ENCODE measurements around the gene OTOP2. TPM values are rescaled to one million over a fixed set of nuclear protein-coding genes. Genes with fewer than 3 reads are reported as not detected.

The OTOP2 gene
- polyA plus RNA-seq, 3 donors, result 0.05 TPM; not detected in 2

DNA sequence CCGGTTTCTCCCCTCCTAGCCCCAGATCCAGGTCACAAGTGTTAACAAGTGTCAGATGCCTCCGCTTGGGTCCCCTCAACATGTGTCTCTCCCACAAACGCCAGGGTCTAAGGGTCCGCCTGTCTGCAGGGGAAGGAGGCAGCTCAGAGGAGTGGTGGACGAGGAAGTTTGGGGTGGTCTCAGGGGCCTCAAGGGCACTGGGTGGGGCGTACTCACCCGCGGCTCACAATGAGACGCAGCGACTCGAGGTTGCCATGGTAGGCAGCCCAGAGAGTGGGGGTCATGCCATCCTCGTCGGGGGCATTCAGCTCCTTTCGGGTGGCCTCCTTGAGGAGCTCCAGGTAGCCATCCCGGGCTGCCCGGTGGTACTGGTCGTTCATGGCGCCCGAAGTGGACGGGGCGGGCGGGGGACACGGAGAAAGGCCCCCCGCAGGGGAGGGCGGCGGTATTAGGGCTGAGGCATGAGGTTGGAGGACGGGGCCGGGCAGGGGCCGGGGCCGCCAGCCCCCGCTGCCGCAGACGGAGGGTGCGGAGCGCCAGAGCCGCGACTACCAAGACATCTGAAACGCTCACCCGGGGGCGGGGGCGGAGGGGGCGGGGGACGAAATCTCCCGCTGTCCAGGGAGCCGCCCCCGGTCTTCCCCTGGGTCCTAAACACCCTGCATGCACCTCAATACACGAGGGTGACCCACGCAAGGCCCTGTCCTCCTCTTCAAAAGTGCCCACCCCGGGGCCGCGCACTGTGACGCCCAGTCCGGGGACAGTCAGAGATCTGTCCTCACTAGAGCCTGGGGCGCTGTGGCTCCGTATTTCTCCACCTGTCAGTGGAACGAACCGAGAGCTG lies 1.2 kb upstream of the OTOP2 start, which contains the start of gene USH1G:
Gene USH1G (minus strand): TSS at position 562 of the 844 bp plus-strand sequence. CDS start 182 bp downstream, at position 380.
- Histone ChIP-seq H3K79me2 (ENCODE audit: insufficient read depth, low read length) (no peaks in the 10 kb centered on the region), H3K4me2 (replicated peaks; ENCODE audit: extremely low read depth, low read length, poor library complexity, severe bottlenecking) (peak within 1 kb of the TSS; percentile 88), H4K20me1 (ENCODE audit: insufficient read depth, low read length) (no peaks in the 10 kb centered on the region), H3K4me3 (replicated peaks in 1 of 3; ENCODE audit: low read depth in 2 of 3, low read length in 3 of 3) (peak within 1 kb of the TSS; percentile 8 to 75 (median 33)), H3K27ac (ENCODE audit: low read depth in 1 of 2, low read length in 2 of 2) (no peak within 1 kb of the TSS), H3K27me3 (ENCODE audit: control insufficient read depth in 2 of 2, insufficient read depth in 2 of 2, low read length in 2 of 2) (peaks cover 27 to 64% of the 10 kb centered on the region in 2 donors), H3K36me3 (replicated peaks in 1 of 2; ENCODE audit: control insufficient read depth in 1 of 2, insufficient read depth in 2 of 2, low read length in 2 of 2) (no peaks in the 10 kb centered on the region), H3K4me1 (ENCODE audit: control insufficient read depth in 1 of 2, insufficient read depth in 2 of 2, low read length in 2 of 2) (peaks cover 35 to 53% of the 10 kb centered on the region in 2 donors), H2AFZ (ENCODE audit: insufficient read depth, low read depth, low read length, poor library complexity, severe bottlenecking) (peak within 1 kb of the TSS; percentile 50), H3K9me3 (replicated peaks in 1 of 2; ENCODE audit: control insufficient read depth in 1 of 2, insufficient read depth in 1 of 2, low read length in 2 of 2) (peaks cover 0 to 7% of the 10 kb centered on the region in 2 donors), H3K9ac (ENCODE audit: insufficient read depth, low read length, poor library complexity, severe bottlenecking) (peak within 1 kb of the TSS; percentile 15)
- H3K36me3 Mint-ChIP-seq, result no peaks in the 10 kb centered on the region
- intact Hi-C loops (cut with micrococcal nuclease), result no loop called here
- H3K27ac Mint-ChIP-seq, result peak within 1 kb of the TSS in 2 of 7 donors; percentile 55 to 64
- TF ChIP-seq, protein P1, sequence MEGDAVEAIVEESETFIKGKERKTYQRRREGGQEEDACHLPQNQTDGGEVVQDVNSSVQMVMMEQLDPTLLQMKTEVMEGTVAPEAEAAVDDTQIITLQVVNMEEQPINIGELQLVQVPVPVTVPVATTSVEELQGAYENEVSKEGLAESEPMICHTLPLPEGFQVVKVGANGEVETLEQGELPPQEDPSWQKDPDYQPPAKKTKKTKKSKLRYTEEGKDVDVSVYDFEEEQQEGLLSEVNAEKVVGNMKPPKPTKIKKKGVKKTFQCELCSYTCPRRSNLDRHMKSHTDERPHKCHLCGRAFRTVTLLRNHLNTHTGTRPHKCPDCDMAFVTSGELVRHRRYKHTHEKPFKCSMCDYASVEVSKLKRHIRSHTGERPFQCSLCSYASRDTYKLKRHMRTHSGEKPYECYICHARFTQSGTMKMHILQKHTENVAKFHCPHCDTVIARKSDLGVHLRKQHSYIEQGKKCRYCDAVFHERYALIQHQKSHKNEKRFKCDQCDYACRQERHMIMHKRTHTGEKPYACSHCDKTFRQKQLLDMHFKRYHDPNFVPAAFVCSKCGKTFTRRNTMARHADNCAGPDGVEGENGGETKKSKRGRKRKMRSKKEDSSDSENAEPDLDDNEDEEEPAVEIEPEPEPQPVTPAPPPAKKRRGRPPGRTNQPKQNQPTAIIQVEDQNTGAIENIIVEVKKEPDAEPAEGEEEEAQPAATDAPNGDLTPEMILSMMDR (IDR thresholded peaks at IDR 0.05), result no peak
- peaks cover 0 to 10% (median 0%) of the 10 kb centered on the region in 7 donors for H3K9me3 Mint-ChIP-seq
- peak within 1 kb of the TSS; percentile 71 to 84 for H3K4me3 Mint-ChIP-seq
- peaks cover 62 to 81% (median 68%) of the 10 kb centered on the region in 3 donors for H3K27me3 Mint-ChIP-seq (ENCODE audit: low read depth in 3 of 3)
- no peak for DNase-seq
- WGBS (ENCODE audit: insufficient coverage), result 2% methylated on average over 44 of the region's 57 CpGs
- H3K4me1 Mint-ChIP-seq, result peaks cover 38% of the 10 kb centered on the region

DNA sequence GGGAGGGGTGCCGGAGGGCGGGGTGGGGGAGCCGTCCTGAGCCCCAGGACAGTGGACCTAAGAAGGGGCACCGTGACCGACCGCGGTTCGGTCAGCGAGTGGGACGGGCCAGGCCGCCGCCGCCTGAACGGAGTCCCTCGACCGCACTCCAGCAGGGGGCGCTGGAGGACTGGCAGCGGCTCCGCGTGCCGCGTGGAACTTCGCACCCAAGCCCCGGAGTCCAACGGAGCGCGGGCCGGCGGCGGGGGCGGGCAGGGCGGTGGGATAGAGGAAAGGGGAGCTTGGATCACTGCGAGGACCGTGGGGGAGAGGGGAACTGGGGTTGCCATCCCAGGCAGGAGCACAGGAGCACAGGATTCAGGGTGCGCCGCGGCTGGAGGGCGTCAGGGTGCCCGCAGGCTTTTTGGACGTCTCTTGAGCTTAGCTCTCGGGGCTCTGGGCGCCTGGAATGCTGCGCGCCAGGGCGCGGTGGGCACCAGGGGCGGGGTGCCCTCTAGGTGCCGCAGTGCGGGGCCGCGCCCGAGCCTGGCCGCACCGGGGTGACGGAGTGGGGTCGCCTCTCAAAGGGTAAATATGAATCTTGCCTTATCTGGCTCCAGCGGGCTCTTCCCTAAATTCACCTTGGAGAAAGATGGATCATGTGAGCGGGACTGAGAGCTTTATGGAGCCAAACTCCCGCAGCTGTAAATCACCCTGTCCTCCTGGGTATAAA lies 379 bp upstream of the OTOP2 start:
- Mint-ChIP-seq H3K27me3 (ENCODE audit: low read depth in 3 of 3) (peaks cover 64 to 84% (median 68%) of the 10 kb centered on the region in 3 donors), H3K27ac (peak overlapping the region in 2 of 7 donors; percentile 55 to 64), H3K4me1 (peaks cover 33% of the 10 kb centered on the region), H3K36me3 (no peaks in the 10 kb centered on the region), H3K4me3 (peak overlapping the region; percentile 71 to 84), H3K9me3 (peaks cover 0 to 10% (median 0%) of the 10 kb centered on the region in 7 donors)
- H3K9me3 ChIP-seq (replicated peaks in 1 of 2; ENCODE audit: control insufficient read depth in 1 of 2, insufficient read depth in 1 of 2, low read length in 2 of 2), result peaks cover 0 to 7% of the 10 kb centered on the region in 2 donors
- DNase-seq, result peak; percentile 67 to 76 (median 68)
- peaks cover 29 to 45% of the 10 kb centered on the region in 2 donors for H3K4me1 ChIP-seq (ENCODE audit: control insufficient read depth in 1 of 2, insufficient read depth in 2 of 2, low read length in 2 of 2)
- H3K27ac ChIP-seq (ENCODE audit: low read depth in 1 of 2, low read length in 2 of 2), result no peak overlapping the region
- intact Hi-C loops (cut with micrococcal nuclease), result loop anchor here (2.0 kb wide), 2 partner anchors 35 to 37 kb away; no protein-coding TSS in a partner anchor
- TF ChIP-seq, protein P1 (IDR thresholded peaks at IDR 0.05), result peak; percentile 98
- peaks cover 27 to 68% of the 10 kb centered on the region in 2 donors for H3K27me3 ChIP-seq (ENCODE audit: control insufficient read depth in 2 of 2, insufficient read depth in 2 of 2, low read length in 2 of 2)
- peak overlapping the region; percentile 88 for H3K4me2 ChIP-seq (replicated peaks; ENCODE audit: extremely low read depth, low read length, poor library complexity, severe bottlenecking)
- no peaks in the 10 kb centered on the region for H4K20me1 ChIP-seq (ENCODE audit: insufficient read depth, low read length)
- H3K4me3 ChIP-seq (replicated peaks in 1 of 3; ENCODE audit: low read depth in 2 of 3, low read length in 3 of 3), result peak overlapping the region; percentile 8 to 75 (median 33)
- no peaks in the 10 kb centered on the region for H3K79me2 ChIP-seq (ENCODE audit: insufficient read depth, low read length)
- H3K9ac ChIP-seq (ENCODE audit: insufficient read depth, low read length, poor library complexity, severe bottlenecking), result peak overlapping the region; percentile 15
- WGBS (ENCODE audit: insufficient coverage), result 4% methylated on average over 41 of the region's 59 CpGs
- no peaks in the 10 kb centered on the region for H3K36me3 ChIP-seq (replicated peaks in 1 of 2; ENCODE audit: control insufficient read depth in 1 of 2, insufficient read depth in 2 of 2, low read length in 2 of 2)
- peak overlapping the region; percentile 50 for H2AFZ ChIP-seq (ENCODE audit: insufficient read depth, low read depth, low read length, poor library complexity, severe bottlenecking)
